HEK293 (cell line): Measurements from ENCODE around the gene GNPDA2.

Experiments
- CTCF ChIA-PET: fragments of 350-600 bp; formaldehyde crosslinking; extraction: SDS; loops from one replicate; lab custom pipeline; 2021; ENCODE audit warnings: antibody characterized with exemption; lab: Yijun Ruan, JAX
- POLR2A ChIA-PET: fragments of 300-600 bp; formaldehyde crosslinking; extraction: SDS; loops from one replicate; lab custom pipeline; 2020; ENCODE audit warnings: antibody characterized with exemption, inconsistent platforms; lab: Yijun Ruan, JAX
- H3K27ac ChIP-seq: fragments of 200-500 bp; sonication (Bioruptor generic); 2 replicates; pipeline ENCODE4 v1.5.1; 2014; ENCODE audit warnings: low read depth, low read length, control low read depth, inconsistent platforms; ENCODE audit errors: extremely low read depth
- H3K36me3 ChIP-seq, 2 experiments: fragments of 200-500 bp in 1 of 2; sonication (Bioruptor generic) in 1 of 2; 1 replicate in 1 of 2; 2 replicates in 1 of 2; pipeline ENCODE4 v1.5.1; 2014 to 2017; ENCODE audit warnings: inconsistent platforms in 2 of 2, low read length in 2 of 2; ENCODE audit not compliant: control insufficient read depth in 2 of 2, insufficient read depth in 1 of 2
- H3K4me1 ChIP-seq: fragments of 200-500 bp; sonication (Bioruptor generic); 2 replicates; pipeline ENCODE4 v1.5.1; 2014; ENCODE audit warnings: mild to moderate bottlenecking, low read length, inconsistent platforms; ENCODE audit not compliant: control insufficient read depth, insufficient read depth
- H3K4me3 ChIP-seq: 2 replicates; pipeline ENCODE4 v1.5.1; 2011; ENCODE audit warnings: low read depth, mild to moderate bottlenecking, control low read depth, low read length, moderate library complexity
- H3K9me3 ChIP-seq: fragments of 200-500 bp; sonication (Bioruptor generic); 2 replicates; pipeline ENCODE4 v1.5.1; 2014; ENCODE audit warnings: low read depth, low read length, inconsistent platforms; ENCODE audit not compliant: control insufficient read depth, insufficient read depth
- GFI1B ChIP-seq: fragments of 450-650 bp; formaldehyde crosslinking; IDR thresholded peaks from 2 replicates; pipeline ENCODE4 v1.5.1; 2016; ENCODE audit warnings: missing biosample characterization, missing genetic modification characterization
- HOXD13 ChIP-seq: sonication (generic); formaldehyde crosslinking; IDR thresholded peaks from 2 replicates; pipeline ENCODE4 v1.8.0; 2022; ENCODE audit warnings: missing genetic modification reagents, borderline replicate concordance
- KLF10 ChIP-seq: fragments of 450-650 bp; IDR thresholded peaks from 2 replicates; pipeline ENCODE4 v1.5.1; 2018; ENCODE audit warnings: missing biosample characterization, mild to moderate bottlenecking, missing genetic modification characterization
- SP7 ChIP-seq: fragments of 450-650 bp; formaldehyde crosslinking; IDR thresholded peaks from 2 replicates; pipeline ENCODE4 v1.5.1; 2016; ENCODE audit warnings: missing biosample characterization, missing genetic modification characterization
- ZFP3 ChIP-seq: fragments of 450-650 bp; formaldehyde crosslinking; IDR thresholded peaks from 2 replicates; pipeline ENCODE4 v1.5.1; 2016; ENCODE audit warnings: low read depth, missing biosample characterization, missing genetic modification characterization
- ZFP41 ChIP-seq: fragments of 450-650 bp; formaldehyde crosslinking; IDR thresholded peaks from 2 replicates; pipeline ENCODE4 v1.5.1; 2016; ENCODE audit warnings: missing biosample characterization, missing genetic modification characterization, borderline replicate concordance
- ZFP69B ChIP-seq: fragments of 450-650 bp; formaldehyde crosslinking; IDR thresholded peaks from 2 replicates; pipeline ENCODE4 v1.5.1; 2016; ENCODE audit warnings: missing biosample characterization, missing genetic modification characterization
- ZNF146 ChIP-seq: fragments of 450-650 bp; formaldehyde crosslinking; IDR thresholded peaks from 2 replicates; pipeline ENCODE4 v1.5.1; 2016; ENCODE audit warnings: missing biosample characterization, missing genetic modification characterization
- ZNF211 ChIP-seq: fragments of 450-650 bp; formaldehyde crosslinking; IDR thresholded peaks from 2 replicates; pipeline ENCODE4 v1.5.1; 2016; ENCODE audit warnings: low read depth, missing biosample characterization, missing genetic modification characterization
- ZNF221 ChIP-seq: fragments of 450-650 bp; formaldehyde crosslinking; IDR thresholded peaks from 2 replicates; pipeline ENCODE4 v1.5.1; 2017; ENCODE audit warnings: missing biosample characterization, missing genetic modification characterization, borderline replicate concordance
- ZNF266 ChIP-seq: fragments of 450-650 bp; formaldehyde crosslinking; IDR thresholded peaks from 2 replicates; pipeline ENCODE4 v1.5.1; 2016; ENCODE audit warnings: missing biosample characterization, missing genetic modification characterization, low read depth
- ZNF341 ChIP-seq: fragments of 450-650 bp; formaldehyde crosslinking; IDR thresholded peaks from 2 replicates; pipeline ENCODE4; 2016; ENCODE audit warnings: low read depth, missing biosample characterization, missing genetic modification characterization
- ZNF555 ChIP-seq: fragments of 450-650 bp; formaldehyde crosslinking; conservative IDR thresholded peaks from 2 replicates; pipeline ENCODE4 v1.5.1; 2017; ENCODE audit warnings: missing biosample characterization, mild to moderate bottlenecking, missing genetic modification characterization, inconsistent platforms
- ZNF621 ChIP-seq: fragments of 450-650 bp; formaldehyde crosslinking; IDR thresholded peaks from 2 replicates; pipeline ENCODE4 v1.5.1; 2017; ENCODE audit warnings: missing biosample characterization, missing genetic modification characterization
- ZNF624 ChIP-seq: fragments of 450-650 bp; formaldehyde crosslinking; IDR thresholded peaks from 2 replicates; pipeline ENCODE4 v1.5.1; 2017; ENCODE audit warnings: missing biosample characterization, missing genetic modification characterization
- ZNF654 ChIP-seq: fragments of 450-650 bp; formaldehyde crosslinking; IDR thresholded peaks from 2 replicates; pipeline ENCODE4 v1.5.1; 2016; ENCODE audit warnings: low read depth, missing biosample characterization, missing genetic modification characterization
- ZNF837 ChIP-seq: fragments of 450-650 bp; formaldehyde crosslinking; IDR thresholded peaks from 2 replicates; pipeline ENCODE4 v1.5.1; 2016; ENCODE audit warnings: missing biosample characterization, missing genetic modification characterization
- ZXDB ChIP-seq: fragments of 450-650 bp; formaldehyde crosslinking; IDR thresholded peaks from 2 replicates; pipeline ENCODE4 v1.5.1; 2016; ENCODE audit warnings: missing biosample characterization, missing genetic modification characterization
- TF ChIP-seq, protein P1 (sequence below): fragments of 450-650 bp; formaldehyde crosslinking; IDR thresholded peaks from 2 replicates; pipeline ENCODE4 v1.5.1; 2016; ENCODE audit warnings: missing biosample characterization, missing genetic modification characterization, low read depth
- TF ChIP-seq, protein P2 (sequence below): fragments of 450-650 bp; formaldehyde crosslinking; IDR thresholded peaks from 2 replicates; pipeline ENCODE4 v1.5.1; 2017; ENCODE audit warnings: missing biosample characterization, missing genetic modification characterization
- TF ChIP-seq, protein P3 (sequence below): fragments of 450-650 bp; formaldehyde crosslinking; IDR thresholded peaks from 2 replicates; pipeline ENCODE4 v1.5.1; 2016; ENCODE audit warnings: missing biosample characterization, missing genetic modification characterization
- TF ChIP-seq, protein P4 (sequence below): fragments of 450-650 bp; formaldehyde crosslinking; IDR thresholded peaks from 2 replicates; pipeline ENCODE4 v1.5.1; 2017; ENCODE audit warnings: missing biosample characterization, missing genetic modification characterization
- TF ChIP-seq, protein P5 (sequence below): fragments of 450-650 bp; formaldehyde crosslinking; IDR thresholded peaks from 2 replicates; pipeline ENCODE4 v1.5.1; 2017; ENCODE audit warnings: missing biosample characterization, mild to moderate bottlenecking, missing genetic modification characterization, moderate library complexity
- TF ChIP-seq, protein P6 (sequence below): IDR thresholded peaks from 2 replicates; pipeline ENCODE4 v1.6.1; 2011; ENCODE audit warnings: mild to moderate bottlenecking, low read depth, low read length, borderline replicate concordance

GNPDA2 gene

DNA sequence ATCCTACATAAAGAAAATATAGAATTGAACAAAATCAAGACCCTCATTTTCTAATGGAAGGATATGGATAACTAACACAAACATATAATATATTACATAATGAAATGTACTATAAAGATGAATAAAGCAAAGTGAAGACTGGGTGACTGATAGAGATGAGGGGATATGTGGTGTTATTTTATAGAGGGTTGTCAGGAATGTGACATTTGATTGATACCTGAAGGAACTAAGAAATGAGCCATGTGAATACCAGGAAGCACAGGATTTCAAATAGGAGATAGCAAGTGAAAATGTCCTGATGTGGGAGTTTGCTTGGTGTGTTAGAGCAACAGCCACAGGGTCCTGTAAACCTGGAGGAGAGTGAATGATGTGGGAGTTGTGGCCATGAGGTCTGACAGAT is 40.1 kb upstream of the GNPDA2 start (continued):
- TF ChIP-seq ZNF555 (tag by site-specific recombination): no peak
- TF ChIP-seq, protein P1, sequence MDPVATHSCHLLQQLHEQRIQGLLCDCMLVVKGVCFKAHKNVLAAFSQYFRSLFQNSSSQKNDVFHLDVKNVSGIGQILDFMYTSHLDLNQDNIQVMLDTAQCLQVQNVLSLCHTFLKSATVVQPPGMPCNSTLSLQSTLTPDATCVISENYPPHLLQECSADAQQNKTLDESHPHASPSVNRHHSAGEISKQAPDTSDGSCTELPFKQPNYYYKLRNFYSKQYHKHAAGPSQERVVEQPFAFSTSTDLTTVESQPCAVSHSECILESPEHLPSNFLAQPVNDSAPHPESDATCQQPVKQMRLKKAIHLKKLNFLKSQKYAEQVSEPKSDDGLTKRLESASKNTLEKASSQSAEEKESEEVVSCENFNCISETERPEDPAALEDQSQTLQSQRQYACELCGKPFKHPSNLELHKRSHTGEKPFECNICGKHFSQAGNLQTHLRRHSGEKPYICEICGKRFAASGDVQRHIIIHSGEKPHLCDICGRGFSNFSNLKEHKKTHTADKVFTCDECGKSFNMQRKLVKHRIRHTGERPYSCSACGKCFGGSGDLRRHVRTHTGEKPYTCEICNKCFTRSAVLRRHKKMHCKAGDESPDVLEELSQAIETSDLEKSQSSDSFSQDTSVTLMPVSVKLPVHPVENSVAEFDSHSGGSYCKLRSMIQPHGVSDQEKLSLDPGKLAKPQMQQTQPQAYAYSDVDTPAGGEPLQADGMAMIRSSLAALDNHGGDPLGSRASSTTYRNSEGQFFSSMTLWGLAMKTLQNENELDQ (tag by site-specific recombination): no peak

DNA sequence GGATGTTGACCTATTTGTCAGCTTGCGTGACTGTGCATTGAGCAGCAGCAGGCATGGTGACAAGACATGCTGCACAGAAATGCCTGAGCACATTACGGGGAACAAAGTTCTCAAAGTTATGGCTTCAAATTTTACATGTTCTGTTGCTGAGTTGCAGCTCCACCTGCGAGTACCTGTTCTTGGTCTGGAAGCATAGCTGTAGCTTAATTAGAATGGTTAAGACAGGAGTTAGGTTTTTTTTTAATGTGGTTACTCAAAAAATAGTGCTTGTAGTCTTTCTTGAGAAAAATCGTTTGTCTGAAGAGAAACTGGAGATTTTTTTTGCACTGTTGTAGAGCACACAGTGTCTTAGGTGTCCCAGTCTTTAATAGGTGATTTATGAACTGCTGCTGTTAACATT is 38.8 kb upstream of the GNPDA2 start:
- no peak overlapping the region for H3K4me3 ChIP-seq
- H3K4me1 ChIP-seq: no peaks in the 10 kb centered on the region
- TF ChIP-seq ZXDB (tag by site-specific recombination): no peak
- no peak for TF ChIP-seq ZNF221 (tag by site-specific recombination)
- TF ChIP-seq ZNF211: no peak
- TF ChIP-seq, protein P2, sequence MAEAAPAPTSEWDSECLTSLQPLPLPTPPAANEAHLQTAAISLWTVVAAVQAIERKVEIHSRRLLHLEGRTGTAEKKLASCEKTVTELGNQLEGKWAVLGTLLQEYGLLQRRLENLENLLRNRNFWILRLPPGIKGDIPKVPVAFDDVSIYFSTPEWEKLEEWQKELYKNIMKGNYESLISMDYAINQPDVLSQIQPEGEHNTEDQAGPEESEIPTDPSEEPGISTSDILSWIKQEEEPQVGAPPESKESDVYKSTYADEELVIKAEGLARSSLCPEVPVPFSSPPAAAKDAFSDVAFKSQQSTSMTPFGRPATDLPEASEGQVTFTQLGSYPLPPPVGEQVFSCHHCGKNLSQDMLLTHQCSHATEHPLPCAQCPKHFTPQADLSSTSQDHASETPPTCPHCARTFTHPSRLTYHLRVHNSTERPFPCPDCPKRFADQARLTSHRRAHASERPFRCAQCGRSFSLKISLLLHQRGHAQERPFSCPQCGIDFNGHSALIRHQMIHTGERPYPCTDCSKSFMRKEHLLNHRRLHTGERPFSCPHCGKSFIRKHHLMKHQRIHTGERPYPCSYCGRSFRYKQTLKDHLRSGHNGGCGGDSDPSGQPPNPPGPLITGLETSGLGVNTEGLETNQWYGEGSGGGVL (tag by site-specific recombination): no peak
- TF ChIP-seq ZFP3 (tag by site-specific recombination): no peak
- no peak for TF ChIP-seq ZNF654 (tag by site-specific recombination)
- TF ChIP-seq KLF10: no peak
- no peak for TF ChIP-seq ZNF341 (tag by site-specific recombination)
- TF ChIP-seq ZNF266 (tag by site-specific recombination): no peak
- TF ChIP-seq ZFP41 (tag by site-specific recombination): no peak
- TF ChIP-seq GFI1B (tag by site-specific recombination): no peak
- TF ChIP-seq ZFP69B (tag by site-specific recombination): no peak
- TF ChIP-seq ZNF146: no peak
- no peak for TF ChIP-seq ZNF621
- TF ChIP-seq HOXD13 (CRISPR knock-in tag): no peak
- TF ChIP-seq SP7: no peak
- ChIA-PET CTCF (interaction anchor here (0.6 kb wide), 1 partner anchor 383 kb away, joined by 3 read pairs; no protein-coding TSS in a partner anchor), POLR2A (no interaction called here)
- no peaks in the 10 kb centered on the region for H3K36me3 ChIP-seq
- H3K9me3 ChIP-seq: no peaks in the 10 kb centered on the region
- H3K27ac ChIP-seq: no peak overlapping the region

DNA sequence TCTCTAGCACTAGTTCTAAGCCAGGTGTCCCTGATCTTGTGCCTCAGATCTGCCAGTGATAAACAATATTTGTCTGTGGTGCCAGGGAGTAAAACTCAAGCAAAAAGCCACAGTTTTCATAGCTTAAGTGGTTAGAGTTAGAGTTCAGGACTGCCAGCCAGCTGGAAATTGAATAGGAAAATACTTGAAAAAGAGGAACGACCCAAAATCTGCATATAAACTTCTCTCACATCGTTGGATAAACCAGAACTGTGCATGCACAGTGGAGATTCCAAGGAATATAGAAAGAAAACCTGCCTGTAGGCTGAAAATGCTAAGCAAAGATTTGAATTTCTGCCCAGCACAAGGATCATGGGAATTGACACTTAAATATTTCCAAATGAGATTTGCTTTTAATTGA is 35.0 kb upstream of the GNPDA2 start:
- ChIA-PET CTCF (no interaction called here), POLR2A (no interaction called here)
- Histone ChIP-seq H3K4me3 (no peak overlapping the region), H3K36me3 (no peaks in the 10 kb centered on the region), H3K4me1 (no peaks in the 10 kb centered on the region), H3K27ac (no peak overlapping the region), H3K9me3 (no peaks in the 10 kb centered on the region)
- TF ChIP-seq, protein P3, sequence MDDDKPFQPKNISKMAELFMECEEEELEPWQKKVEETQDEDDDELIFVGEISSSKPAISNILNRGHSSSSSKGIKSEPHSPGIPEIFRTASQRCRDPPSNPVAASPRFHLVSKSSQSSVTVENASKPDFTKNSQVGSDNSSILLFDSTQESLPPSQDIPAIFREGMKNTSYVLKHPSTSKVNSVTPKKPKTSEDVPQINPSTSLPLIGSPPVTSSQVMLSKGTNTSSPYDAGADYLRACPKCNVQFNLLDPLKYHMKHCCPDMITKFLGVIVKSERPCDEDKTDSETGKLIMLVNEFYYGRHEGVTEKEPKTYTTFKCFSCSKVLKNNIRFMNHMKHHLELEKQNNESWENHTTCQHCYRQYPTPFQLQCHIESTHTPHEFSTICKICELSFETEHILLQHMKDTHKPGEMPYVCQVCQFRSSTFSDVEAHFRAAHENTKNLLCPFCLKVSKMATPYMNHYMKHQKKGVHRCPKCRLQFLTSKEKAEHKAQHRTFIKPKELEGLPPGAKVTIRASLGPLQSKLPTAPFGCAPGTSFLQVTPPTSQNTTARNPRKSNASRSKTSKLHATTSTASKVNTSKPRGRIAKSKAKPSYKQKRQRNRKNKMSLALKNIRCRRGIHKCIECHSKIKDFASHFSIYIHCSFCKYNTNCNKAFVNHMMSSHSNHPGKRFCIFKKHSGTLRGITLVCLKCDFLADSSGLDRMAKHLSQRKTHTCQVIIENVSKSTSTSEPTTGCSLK: no peak
- TF ChIP-seq ZNF624 (tag by site-specific recombination) (no peak), ZNF837 (tag by site-specific recombination) (no peak)
- TF ChIP-seq, protein P4, sequence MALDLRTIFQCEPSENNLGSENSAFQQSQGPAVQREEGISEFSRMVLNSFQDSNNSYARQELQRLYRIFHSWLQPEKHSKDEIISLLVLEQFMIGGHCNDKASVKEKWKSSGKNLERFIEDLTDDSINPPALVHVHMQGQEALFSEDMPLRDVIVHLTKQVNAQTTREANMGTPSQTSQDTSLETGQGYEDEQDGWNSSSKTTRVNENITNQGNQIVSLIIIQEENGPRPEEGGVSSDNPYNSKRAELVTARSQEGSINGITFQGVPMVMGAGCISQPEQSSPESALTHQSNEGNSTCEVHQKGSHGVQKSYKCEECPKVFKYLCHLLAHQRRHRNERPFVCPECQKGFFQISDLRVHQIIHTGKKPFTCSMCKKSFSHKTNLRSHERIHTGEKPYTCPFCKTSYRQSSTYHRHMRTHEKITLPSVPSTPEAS (tag by site-specific recombination): no peak
- TF ChIP-seq, protein P5, sequence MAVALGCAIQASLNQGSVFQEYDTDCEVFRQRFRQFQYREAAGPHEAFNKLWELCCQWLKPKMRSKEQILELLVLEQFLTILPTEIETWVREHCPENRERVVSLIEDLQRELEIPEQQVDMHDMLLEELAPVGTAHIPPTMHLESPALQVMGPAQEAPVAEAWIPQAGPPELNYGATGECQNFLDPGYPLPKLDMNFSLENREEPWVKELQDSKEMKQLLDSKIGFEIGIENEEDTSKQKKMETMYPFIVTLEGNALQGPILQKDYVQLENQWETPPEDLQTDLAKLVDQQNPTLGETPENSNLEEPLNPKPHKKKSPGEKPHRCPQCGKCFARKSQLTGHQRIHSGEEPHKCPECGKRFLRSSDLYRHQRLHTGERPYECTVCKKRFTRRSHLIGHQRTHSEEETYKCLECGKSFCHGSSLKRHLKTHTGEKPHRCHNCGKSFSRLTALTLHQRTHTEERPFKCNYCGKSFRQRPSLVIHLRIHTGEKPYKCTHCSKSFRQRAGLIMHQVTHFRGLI (tag by site-specific recombination): no peak
- TF ChIP-seq, protein P6, sequence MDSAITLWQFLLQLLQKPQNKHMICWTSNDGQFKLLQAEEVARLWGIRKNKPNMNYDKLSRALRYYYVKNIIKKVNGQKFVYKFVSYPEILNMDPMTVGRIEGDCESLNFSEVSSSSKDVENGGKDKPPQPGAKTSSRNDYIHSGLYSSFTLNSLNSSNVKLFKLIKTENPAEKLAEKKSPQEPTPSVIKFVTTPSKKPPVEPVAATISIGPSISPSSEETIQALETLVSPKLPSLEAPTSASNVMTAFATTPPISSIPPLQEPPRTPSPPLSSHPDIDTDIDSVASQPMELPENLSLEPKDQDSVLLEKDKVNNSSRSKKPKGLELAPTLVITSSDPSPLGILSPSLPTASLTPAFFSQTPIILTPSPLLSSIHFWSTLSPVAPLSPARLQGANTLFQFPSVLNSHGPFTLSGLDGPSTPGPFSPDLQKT: no peak
